GM21390 (cell line): Measurements from ENCODE around the gene GRIP1.

Experiments
- ATAC-seq: cut with Tn5 transposase; IDR thresholded peaks from one replicate; pipeline ENCODE4 v1.9.1; 2021; ENCODE audit not compliant: unreplicated experiment

The GRIP1 gene

DNA sequence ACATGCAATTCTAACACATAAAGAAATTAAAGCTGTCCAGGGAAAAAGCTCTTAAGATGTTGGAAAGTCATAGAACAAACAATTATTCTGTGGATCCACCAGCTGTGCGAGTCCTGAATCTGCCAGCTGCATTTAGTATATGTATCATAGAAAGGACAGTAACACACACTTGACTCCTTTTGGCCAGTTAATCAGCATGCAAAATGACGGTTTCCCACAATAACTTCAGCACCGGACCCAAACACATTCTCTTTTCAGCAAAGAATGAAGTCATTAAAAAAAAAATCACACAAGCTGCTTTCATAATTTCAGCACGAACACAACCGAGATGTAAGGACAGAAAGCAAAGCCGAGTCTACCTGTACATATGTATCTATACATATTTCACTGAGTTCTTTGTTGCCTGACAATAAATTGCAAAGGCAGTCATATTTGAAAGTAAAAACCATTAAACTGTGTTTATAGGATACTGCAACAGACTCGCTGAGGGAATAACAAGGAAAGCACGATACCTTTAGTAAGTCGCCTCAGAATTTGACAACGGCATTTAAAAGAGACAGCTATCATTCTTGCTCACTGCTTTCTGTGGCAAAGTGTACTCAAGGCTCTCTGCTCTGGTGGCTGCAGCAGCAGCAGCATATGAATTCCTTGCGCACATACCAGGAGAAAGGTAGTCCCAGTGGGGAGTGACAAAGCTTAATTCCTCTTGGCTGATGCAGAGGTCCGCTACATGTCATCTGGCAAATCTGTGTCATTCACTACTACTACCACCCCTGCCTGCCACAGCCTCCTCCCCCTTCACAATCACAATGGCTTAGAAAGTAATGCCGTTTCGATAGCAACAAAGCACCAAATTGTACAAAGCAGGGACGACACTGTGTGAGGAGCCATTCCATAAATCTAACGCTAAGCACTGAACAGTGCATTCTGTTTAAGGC is at the start of gene GRIP1:
Gene GRIP1, minus strand, starts transcription at position 739 of the 938 bp plus-strand sequence. Its CDS starts 172 bp downstream, at position 567.
- no peak for ATAC-seq

DNA sequence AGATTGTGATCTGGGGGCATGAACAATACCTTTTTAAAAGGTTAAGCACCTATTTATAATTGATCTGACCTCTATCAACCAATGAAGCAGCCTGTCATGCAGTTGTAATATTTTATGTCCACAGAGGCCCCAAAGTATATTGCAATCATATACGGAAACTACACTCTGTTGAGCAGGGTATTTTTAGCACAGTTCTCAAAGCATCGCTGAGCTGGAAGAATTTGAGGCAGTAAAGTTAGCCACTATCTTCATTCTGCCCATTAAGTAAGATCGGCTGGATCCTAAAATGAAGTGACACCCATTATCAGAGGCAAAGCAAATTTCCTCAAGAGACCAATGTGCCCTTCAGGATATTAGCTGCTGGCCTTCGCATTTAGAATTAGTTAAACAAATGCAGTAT is 47.7 kb upstream of the GRIP1 start:
- no peak for ATAC-seq

DNA sequence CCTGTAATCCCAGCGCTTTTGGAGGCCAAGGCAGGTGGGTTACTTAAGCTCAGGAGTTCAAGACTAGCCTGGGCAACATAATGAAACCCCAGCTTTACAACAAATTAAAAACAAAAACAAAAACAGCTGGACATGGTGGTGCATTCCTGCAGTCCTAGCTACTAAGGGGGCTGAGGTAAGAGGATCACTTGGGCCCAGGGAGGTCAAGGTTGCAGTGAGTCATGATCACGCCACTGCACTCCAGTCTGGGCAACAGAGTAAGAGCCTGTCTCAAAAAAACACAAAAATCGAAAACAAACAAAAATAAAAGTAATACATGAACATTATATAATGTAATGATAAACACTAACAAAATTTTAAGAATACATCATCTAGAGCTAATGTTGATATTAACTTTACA is 46.2 kb upstream of the GRIP1 start:
- no peak for ATAC-seq

DNA sequence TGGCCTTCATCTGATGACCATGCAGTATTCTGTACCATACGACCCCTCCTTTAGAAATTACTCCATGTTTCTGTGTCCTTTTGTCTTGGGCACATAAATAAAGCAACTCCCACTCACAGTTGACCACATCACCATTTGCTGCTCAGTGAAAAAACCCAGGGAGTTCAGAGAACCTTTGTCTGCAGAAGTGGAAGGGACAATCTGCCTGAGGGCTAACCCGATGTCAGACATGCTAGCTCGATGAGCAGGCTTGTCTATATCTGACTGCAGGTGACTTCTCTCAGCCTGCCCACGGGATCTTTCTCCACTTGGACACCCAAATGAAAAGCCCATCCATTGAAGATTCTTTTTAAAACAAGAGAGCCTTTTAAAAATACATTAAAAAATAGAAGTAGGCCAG is 45.7 kb upstream of the GRIP1 start:
- no peak for ATAC-seq

DNA sequence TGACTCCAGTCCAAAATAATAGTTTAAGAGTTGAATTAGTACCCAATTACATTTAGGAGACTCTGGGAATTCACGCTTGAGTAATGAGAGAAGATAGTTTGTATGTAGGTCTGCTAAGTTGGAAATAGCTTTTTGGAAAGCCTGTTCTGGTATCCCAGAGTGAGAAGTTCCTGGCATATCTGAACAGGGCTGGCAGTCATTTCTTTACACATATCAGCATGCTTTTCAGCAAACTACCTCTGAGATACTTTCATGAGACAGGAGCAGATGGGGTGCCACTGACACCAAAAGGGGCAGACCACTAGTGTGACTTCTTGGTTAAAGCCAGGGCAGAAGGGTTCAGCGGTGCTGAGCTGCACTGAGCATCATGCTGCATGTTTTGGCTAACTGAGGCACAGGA is 45.1 kb upstream of the GRIP1 start:
- ATAC-seq: no peak

DNA sequence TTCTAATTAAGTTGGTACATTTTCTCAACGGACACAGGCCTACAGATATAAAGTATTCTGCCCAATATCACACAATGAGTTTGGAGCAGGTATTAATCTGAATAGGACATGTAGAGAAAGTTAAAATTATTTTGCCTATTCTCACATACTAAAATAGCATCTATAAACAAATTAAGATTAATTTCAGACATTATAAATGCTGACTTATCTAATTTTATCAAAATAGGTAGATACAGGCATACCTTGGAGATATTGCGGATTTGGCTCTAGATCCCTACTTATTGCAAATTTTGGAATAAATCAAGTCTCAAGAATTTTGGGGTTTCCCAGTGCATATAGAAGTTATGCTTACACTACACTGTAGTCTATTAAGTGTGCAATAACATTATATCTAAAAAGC is 41.0 kb upstream of the GRIP1 start:
- no peak for ATAC-seq

DNA sequence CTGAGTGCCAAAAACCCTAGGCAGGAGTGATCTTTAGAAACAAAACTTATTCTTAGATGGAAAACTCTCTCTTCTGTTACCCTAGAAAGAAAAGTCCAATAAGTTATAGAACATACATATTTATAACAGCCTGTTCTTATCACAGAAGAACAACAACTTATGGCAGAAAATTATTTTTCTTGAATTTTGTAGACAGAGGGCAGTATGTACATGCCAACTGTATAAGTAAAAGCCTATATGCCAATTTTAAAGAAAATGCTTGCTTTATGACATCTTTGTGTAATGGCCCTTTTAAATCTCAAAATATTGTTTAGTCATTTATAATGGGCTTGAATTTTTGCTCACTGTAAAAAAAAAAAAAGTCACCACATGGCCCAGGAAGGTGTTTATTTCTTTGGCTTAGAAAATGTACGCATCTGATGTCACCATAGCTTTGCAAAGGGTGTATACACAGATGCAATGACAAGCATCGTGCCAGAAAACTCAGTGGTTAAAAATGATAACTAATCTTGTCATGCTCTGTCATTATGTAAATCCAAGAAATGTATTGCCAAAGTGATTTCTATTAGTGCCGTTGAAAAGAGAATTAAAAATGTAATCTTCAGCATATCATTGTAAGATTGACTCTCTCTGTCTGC is 38.3 kb upstream of the GRIP1 start:
- ATAC-seq: no peak

DNA sequence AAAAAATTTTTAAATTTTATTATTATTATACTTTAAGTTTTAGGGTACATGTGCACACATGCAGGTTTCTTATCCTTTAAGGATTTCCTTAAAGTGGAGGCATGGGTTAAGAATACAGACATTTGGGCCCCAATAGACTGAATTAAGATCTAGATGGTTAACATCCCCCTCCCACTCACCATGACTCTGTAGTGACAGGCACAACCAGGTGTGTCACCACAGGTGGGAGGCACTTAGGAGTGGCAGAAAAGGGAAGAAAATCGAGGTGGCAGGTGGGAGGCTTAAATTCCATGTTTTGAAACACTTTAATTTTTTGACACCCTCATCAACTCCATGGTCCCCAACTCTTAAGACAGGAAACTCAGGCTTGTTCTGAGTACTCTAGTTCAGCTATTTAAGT is 37.6 kb upstream of the GRIP1 start:
- no peak for ATAC-seq

DNA sequence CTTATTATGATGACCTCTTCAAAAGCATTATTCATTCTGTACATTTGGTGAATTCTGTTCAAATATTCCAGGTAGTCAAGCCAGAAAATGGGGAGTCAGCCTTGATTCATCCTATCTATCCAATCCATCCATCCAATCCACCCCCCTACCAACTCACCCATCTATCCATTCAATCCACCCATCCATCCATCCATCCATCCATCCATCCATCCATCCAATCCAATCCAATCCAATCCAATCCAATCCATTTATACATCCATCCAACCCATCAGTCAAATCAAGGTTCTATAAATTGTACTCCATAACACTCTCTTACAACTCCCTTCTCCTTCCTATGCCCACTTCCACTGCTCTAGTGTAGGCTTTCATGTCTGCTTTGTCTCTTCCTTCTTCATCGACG is 35.8 kb upstream of the GRIP1 start:
- ATAC-seq: no peak

DNA sequence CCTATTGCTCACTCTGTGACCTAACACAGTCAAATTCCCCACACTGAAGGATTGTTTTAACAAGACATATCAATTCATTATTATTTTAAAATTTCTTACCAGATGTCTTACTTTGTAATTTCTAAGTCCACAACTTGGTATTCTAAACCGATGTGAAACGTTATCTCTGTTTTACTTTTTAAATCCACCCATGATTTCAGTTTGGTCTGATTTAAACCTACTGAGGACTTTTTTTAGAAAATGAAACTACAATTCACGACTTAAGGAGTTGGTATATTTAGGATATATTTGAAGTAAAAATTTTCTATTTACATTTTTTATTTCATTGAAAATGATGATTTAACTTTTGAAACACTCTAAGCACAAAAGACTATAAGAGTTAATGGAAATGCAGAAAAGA is 35.1 kb upstream of the GRIP1 start:
- peak; percentile 69 for ATAC-seq

- ATAC-seq: peak; percentile 41
Observed at GRCh38 chr12:66709893-66710292, 31.0 kb upstream of the GRIP1 start.

- ATAC-seq: no peak
Observed at GRCh38 chr12:66709457-66709773, 30.5 kb upstream of the GRIP1 start.

DNA sequence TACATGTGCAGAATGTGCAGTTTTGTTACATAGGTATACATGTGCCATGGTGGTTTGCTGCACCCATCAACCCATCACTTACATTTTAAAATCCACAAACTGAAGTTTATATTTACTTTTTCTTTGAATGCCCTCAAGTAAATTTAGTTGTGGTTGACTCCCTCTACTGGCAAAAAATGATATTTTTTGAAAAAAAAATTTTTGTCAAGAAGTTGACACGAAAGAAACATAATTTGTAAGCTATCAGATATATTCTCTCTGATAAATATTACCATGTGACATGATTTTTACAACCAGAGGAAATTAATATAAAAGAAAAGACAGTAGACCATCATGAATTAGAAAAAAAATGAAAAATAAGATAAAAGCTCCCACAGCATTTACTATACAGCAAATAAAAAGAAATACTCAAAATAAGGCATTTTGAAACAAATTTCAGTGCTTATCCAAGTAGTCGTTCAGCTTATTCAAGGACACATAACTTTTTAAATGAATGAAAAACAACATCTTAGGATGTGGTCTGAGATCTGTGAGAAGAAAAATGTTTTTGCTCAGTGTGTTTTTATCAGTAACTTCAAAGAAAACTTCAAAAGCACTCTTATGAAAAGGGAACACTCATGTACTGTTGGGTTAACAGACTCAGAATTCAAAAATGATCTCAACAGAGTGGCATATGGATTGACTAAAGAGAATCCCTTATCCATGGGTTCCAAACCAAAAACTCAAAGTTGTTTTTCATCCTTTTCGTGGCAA is 30.0 kb upstream of the GRIP1 start:
- ATAC-seq: no peak

- no peak for ATAC-seq
Observed at GRCh38 chr12:66707002-66707697, 28.3 kb upstream of the GRIP1 start.

DNA sequence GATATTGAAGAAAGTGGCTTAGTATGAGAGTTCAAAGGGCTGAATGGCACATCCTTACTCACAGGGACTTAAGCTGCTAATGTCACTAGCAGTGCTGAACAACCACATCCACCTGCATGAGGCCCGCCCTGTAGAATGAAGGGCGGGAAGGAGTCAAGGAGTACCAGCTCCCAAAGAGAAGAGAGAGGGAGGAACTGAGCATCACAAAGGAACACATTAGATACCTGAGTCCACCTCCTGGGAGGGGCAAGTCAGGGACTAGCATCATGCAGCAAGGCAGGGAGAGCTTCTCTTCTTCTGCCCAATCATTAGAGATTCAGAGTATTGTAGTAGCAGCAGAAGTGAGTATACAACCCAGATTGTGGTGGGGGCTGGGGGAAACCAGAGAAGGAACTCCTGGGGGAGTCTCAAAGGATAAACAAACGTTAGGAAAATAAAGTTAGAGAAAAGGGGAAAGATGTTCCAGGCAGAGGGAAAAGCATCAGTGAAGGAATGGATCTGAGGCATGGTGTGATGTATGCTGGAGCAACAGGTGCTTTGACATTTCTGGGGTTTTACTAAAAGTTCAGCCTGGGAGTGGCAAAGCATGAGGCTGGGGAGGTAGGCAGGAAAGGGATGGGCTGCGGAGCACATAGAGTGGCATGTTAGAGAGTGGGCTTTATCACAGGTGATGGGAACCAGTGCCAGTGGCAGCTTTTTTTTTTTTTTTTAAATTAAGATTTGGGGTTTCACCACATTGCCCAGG is 21.0 kb upstream of the GRIP1 start:
- no peak for ATAC-seq

DNA sequence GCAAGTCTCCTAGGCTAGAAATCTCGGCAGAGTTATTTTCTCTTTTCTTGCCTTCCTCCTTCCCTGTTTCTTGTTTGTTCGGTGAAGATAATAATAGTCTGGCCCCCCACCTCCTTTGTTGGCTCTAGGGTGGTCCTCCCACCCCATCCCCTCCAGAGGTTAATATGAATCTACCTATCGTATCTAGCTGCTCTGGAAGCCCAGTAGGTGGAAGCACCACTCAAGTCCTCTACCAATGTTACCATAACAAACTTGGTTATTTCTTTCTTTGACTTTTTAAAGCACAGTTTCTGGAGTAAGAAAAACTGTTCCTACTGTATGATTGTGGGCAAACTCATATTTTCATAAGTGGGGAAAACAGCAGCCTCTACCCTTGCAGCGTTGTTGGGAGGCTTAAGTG is 19.7 kb upstream of the GRIP1 start:
- ATAC-seq: no peak

- ATAC-seq: peak; percentile 53
Observed at GRCh38 chr12:66697404-66697803, 18.5 kb upstream of the GRIP1 start.

DNA sequence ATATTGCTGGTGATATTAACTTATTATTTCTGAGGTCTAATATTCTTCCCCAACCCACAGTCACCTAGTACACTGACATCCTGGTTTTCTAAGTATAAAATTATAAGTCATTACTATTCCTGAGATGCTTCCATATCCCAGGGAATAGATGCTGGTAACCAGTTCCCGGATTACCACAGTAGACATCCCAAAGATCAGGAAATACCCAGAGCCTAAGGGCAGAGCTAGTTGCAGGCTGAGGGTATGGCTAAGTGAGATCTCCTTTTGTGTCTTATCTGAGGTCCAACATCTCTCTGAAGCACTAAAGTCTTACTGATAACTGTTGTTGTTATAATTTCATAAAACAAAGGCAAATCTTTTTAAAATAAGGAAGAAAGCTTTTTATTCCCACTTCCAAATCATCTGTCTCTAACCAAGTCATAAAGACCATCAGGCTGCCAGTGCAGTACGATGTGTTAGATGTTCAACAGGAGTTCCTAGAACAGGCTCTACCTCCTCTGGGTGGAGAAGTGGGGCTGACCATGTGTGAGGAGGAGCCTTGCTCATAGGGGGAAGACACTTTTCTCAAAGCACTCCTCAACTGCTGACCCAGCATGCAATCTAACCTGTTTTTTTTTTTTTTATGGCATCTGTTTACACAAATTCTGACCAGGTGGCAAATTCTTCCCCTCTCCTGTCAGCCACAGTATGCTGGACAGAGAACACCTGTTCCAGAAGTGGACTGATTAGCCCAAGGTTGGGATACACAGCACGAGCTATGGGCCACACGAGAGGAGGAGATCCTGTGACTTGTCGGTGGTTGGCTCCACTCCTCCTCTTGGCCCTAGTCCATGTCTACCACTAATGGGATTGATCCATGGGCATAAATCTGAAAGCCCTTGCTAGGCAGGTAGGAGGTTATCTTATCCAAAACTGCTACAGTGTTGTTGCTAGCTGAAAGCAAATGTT is 16.1 kb upstream of the GRIP1 start:
- ATAC-seq: no peak

GRCh38 chr12:66693901-66694513 is 15.1 kb upstream of the GRIP1 start:
- ATAC-seq: peak; percentile 79
